Measurements from ENCODE around the gene HIPK1.
A peak's percentile ranks its signal among the peaks of the same experiment; 100 is the strongest.

- TF ChIP-seq POLR2AphosphoS5 (IDR thresholded peaks at IDR 0.05; ENCODE audit: low read depth, low read length) = no peak
- TF ChIP-seq HMG20A (CRISPR knock-in tag; IDR thresholded peaks at IDR 0.05; ENCODE audit: borderline replicate concordance) = no peak
- peak; percentile 17; the same call in 1 of the 2 replicates for TF ChIP-seq CTCF (CRISPR knock-in tag; IDR thresholded peaks at IDR 0.05)
- no peak for TF ChIP-seq ZNF274 (CRISPR knock-in tag; IDR thresholded peaks at IDR 0.05)
- no peak for TF ChIP-seq RAD21 (CRISPR knock-in tag; IDR thresholded peaks at IDR 0.05)
- no peak for TF ChIP-seq POLR2A (IDR thresholded peaks at IDR 0.05; ENCODE audit: insufficient read depth in 1 of 2, low read depth in 2 of 2, low read length in 2 of 2)
- no peak for TF ChIP-seq ZNF775 (CRISPR knock-in tag; IDR thresholded peaks at IDR 0.05; ENCODE audit: borderline replicate concordance)
Observed at GRCh38 chr1:113976609-113977278, 47.6 kb downstream of the HIPK1 start.
